Gastroesophageal sphincter (tissue), 3 donors: Measurements from ENCODE around the gene PDE4B.

Source experiments
- CTCF ChIP-seq, 4 experiments: fragments of 200-600 bp in 2 of 4; fragments of 450-650 bp in 2 of 4; sonication (generic) in 1 of 4; IDR thresholded peaks; one replicate each; pipeline ENCODE4 v1.5.1; 2017 to 2019; ENCODE audit warnings: antibody characterized with exemption in 4 of 4, mild to moderate bottlenecking in 2 of 4, moderate library complexity in 2 of 4
- EP300 ChIP-seq: sonication (generic); formaldehyde crosslinking; IDR thresholded peaks from one replicate; pipeline ENCODE4 v1.6.1; 2017; ENCODE audit warnings: antibody characterized with exemption, mild to moderate bottlenecking
- POLR2A ChIP-seq, 2 donors: fragments of 450-650 bp; IDR thresholded peaks; one replicate each; pipeline ENCODE4 v1.6.1; 2017; ENCODE audit warnings: antibody characterized with exemption in 2 of 2, mild to moderate bottlenecking in 2 of 2, moderate library complexity in 1 of 2
- POLR2AphosphoS5 ChIP-seq: sonication (generic); formaldehyde crosslinking; IDR thresholded peaks from one replicate; pipeline ENCODE4 v1.6.1; 2017; ENCODE audit warnings: antibody characterized with exemption

- TF ChIP-seq CTCF (IDR thresholded peaks at IDR 0.05) = no peak
- no peak for TF ChIP-seq POLR2A (IDR thresholded peaks at IDR 0.05)
- TF ChIP-seq EP300 = no peak
- no peak for TF ChIP-seq POLR2AphosphoS5
Observed at GRCh38 chr1:65759516-65759915, 33.2 kb upstream of the PDE4B start.
